Fibroblast of lung (primary cell): ENCODE results near the gene POLR1E. TPM values are rescaled to one million over a fixed set of nuclear protein-coding genes. Genes with fewer than 3 reads are reported as not detected.

Experiments used
- DNase-seq, 2 donors: peaks; one replicate each; pipeline versions ENCODE4 v3.0.0 to v3.0.0-alpha.2; 2010; ENCODE audit warnings: low read depth in 2 of 2
- H2AFZ ChIP-seq: 2 replicates; pipeline ENCODE4 v1.5.1; 2012; ENCODE audit warnings: low read length, control low read depth, inconsistent platforms
- H3K27ac ChIP-seq: 2 replicates; pipeline ENCODE4 v1.5.1; 2011; ENCODE audit warnings: low read length, control low read depth; ENCODE audit not compliant: insufficient read depth
- H3K27me3 ChIP-seq: 2 replicates; pipeline ENCODE4 v1.5.1; 2011; ENCODE audit warnings: mild to moderate bottlenecking, low read length; ENCODE audit not compliant: control insufficient read depth, insufficient read depth
- H3K36me3 ChIP-seq: 2 replicates; pipeline ENCODE4 v1.5.1; 2011; ENCODE audit warnings: low read length; ENCODE audit not compliant: control insufficient read depth, insufficient read depth
- H3K4me1 ChIP-seq: 2 replicates; pipeline ENCODE4 v1.5.1; 2011; ENCODE audit warnings: low read length; ENCODE audit not compliant: control insufficient read depth, insufficient read depth; ENCODE audit errors: extremely low read depth
- H3K4me2 ChIP-seq: 2 replicates; pipeline ENCODE4 v1.5.1; 2011; ENCODE audit warnings: low read length, control low read depth; ENCODE audit not compliant: insufficient read depth; ENCODE audit errors: extremely low read depth
- H3K4me3 ChIP-seq, 4 experiments: fragments of 200-600 bp in 1 of 4; sonication (generic) in 1 of 4; replicated peaks in 1 of 4; 2 replicates each; pipeline ENCODE4 v1.5.1; 2011 to 2016; ENCODE audit warnings: low read length in 4 of 4, low read depth in 3 of 4, mild to moderate bottlenecking in 3 of 4, control low read depth in 2 of 4, inconsistent platforms in 1 of 4, mixed read lengths in 1 of 4; ENCODE audit not compliant: insufficient read depth in 1 of 4; ENCODE audit errors: control extremely low read depth in 1 of 4
- H3K79me2 ChIP-seq: 2 replicates; pipeline ENCODE4 v1.5.1; 2012; ENCODE audit warnings: mild to moderate bottlenecking, low read length, inconsistent platforms; ENCODE audit not compliant: control insufficient read depth, insufficient read depth
- H3K9ac ChIP-seq: 2 replicates; pipeline ENCODE4 v1.5.1; 2011; ENCODE audit warnings: mild to moderate bottlenecking, low read length, control low read depth; ENCODE audit not compliant: insufficient read depth
- H3K9me3 ChIP-seq: 2 replicates; pipeline ENCODE4 v1.5.1; 2012; ENCODE audit warnings: low read depth, low read length; ENCODE audit not compliant: control insufficient read depth, insufficient read depth
- H4K20me1 ChIP-seq: 2 replicates; pipeline ENCODE4 v1.5.1; 2011; ENCODE audit warnings: low read length; ENCODE audit not compliant: control insufficient read depth, insufficient read depth; ENCODE audit errors: extremely low read depth
- CTCF ChIP-seq, 2 donors: IDR thresholded peaks in 1 of 2; conservative IDR thresholded peaks in 1 of 2; 1 replicate in 1 of 2; 2 replicates in 1 of 2; pipeline ENCODE4 v1.5.1; 2011 to 2012; ENCODE audit warnings: low read length in 2 of 2, control low read depth in 1 of 2, inconsistent platforms in 1 of 2, low read depth in 1 of 2, mild to moderate bottlenecking in 1 of 2
- EZH2 ChIP-seq: IDR thresholded peaks from 2 replicates; pipeline ENCODE4 v1.5.1; 2012; ENCODE audit warnings: low read length, control low read depth, mild to moderate bottlenecking; ENCODE audit errors: missing control alignments
- polyA plus RNA-seq, 2 donors: library from polyadenylated mRNA; depleted of rRNA in 1 of 2; stranded (reverse) in 1 of 2; unstranded in 1 of 2; fragments of >200 nt; gene quantifications; 2 replicates each; pipeline ENCODE4 v1.2.1, GENCODE V29; 2011 to 2012; ENCODE audit warnings: missing spikeins in 1 of 2
- total RNA-seq: library from RNA; depleted of rRNA; stranded (reverse); fragments of >200 nt; gene quantifications from 2 replicates; pipeline ENCODE4 v1.2.1, GENCODE V29; 2014

The POLR1E gene
- total and polyA plus RNA-seq, 2 donors (not counting 1 experiment from before 2014, with no cell fraction given) = 30.9 to 31.7 TPM

DNA sequence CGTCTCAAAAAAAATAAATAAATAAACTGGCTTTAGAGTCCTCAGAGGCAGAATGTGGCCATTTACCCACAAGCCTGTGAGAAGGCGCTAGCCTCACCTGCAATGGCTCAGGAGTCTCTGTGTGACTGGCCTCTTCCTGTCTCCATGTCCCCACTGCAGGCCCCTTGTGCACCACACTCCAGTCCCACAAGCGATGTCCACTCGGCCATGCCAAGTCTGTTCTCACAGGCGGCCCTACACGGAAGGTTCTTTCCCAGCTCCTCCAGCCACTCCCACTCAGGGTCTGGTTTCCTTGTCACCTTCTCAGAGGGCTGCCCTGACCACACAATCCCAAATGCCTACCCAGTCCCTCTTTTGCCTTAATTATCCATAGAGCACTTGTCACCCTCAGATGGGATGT lies 38.2 kb downstream of the POLR1E start:
- H4K20me1 ChIP-seq = no peaks in the 10 kb centered on the region
- no peak overlapping the region for H2AFZ ChIP-seq
- H3K27me3 ChIP-seq = no peaks in the 10 kb centered on the region
- no peak overlapping the region for H3K9ac ChIP-seq
- no peak overlapping the region for H3K4me3 ChIP-seq
- TF ChIP-seq CTCF (conservative IDR thresholded peaks at IDR 0.05 in 1 of 2, IDR thresholded peaks at IDR 0.05 in 1 of 2; ENCODE audit: low read depth in 1 of 2, low read length in 2 of 2) (no peak), EZH2 (no peak)
- no peak overlapping the region for H3K27ac ChIP-seq
- H3K4me1 ChIP-seq = no peaks in the 10 kb centered on the region
- DNase-seq = no peak
- H3K9me3 ChIP-seq = no peaks in the 10 kb centered on the region
- H3K79me2 ChIP-seq = no peaks in the 10 kb centered on the region
- H3K36me3 ChIP-seq = peaks cover 4% of the 10 kb centered on the region
- no peak overlapping the region for H3K4me2 ChIP-seq

DNA sequence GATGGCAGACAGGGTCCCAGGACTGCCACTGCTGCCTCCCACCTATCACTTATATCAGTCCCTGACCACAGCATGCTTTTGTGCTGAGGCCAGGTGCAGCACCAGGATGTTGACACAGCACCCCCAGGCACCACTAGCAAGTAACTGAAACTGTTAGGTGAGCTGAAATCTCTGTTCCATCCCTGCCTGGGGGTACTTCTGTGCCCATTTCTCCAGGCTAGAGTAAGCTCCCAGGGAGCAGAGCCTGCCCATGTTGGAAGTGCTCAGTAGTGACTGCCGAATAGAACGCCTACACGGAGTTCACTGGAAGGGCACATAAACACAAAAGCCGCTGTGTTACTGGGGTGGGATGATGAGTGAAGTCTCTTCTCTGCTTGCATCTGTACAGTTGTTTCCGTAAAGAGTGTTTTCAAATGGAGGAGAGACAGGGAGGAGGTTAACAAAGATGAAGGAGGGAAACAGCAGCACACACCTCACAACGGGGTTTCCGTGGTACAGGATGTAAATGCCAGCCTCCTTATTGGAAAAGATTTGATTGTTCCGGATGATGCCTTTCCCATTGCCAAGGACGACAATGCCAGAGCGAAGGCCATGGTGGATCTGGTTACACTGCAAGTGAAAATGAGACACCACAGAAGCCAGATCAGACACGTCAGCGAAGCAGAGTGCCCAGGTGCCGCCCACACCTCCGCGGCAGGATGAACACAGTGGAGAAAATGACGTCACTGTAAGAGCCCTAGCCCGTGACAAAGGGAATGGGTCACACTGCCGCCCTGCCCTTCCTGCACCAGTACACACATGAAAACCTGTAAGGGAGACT lies 43.1 kb downstream of the POLR1E start:
- peak; percentile 27 to 56 for DNase-seq
- H3K4me2 ChIP-seq = no peak overlapping the region
- no peaks in the 10 kb centered on the region for H3K36me3 ChIP-seq
- no peak overlapping the region for H3K27ac ChIP-seq
- no peaks in the 10 kb centered on the region for H4K20me1 ChIP-seq
- H3K9ac ChIP-seq = no peak overlapping the region
- H3K4me3 ChIP-seq = no peak overlapping the region
- H3K27me3 ChIP-seq = no peaks in the 10 kb centered on the region
- no peaks in the 10 kb centered on the region for H3K9me3 ChIP-seq
- H2AFZ ChIP-seq = no peak overlapping the region
- H3K79me2 ChIP-seq = no peaks in the 10 kb centered on the region
- no peaks in the 10 kb centered on the region for H3K4me1 ChIP-seq
- TF ChIP-seq EZH2 = no peak
- no peak for TF ChIP-seq CTCF (conservative IDR thresholded peaks at IDR 0.05 in 1 of 2, IDR thresholded peaks at IDR 0.05 in 1 of 2; ENCODE audit: low read depth in 1 of 2, low read length in 2 of 2)

GRCh38 chr9:37531699-37532098 lies 46.0 kb downstream of the POLR1E start:
- H3K9me3 ChIP-seq = no peaks in the 10 kb centered on the region
- no peak for DNase-seq
- no peak overlapping the region for H3K4me3 ChIP-seq
- H4K20me1 ChIP-seq = no peaks in the 10 kb centered on the region
- no peaks in the 10 kb centered on the region for H3K36me3 ChIP-seq
- H3K79me2 ChIP-seq = no peaks in the 10 kb centered on the region
- no peak overlapping the region for H3K9ac ChIP-seq
- H3K4me1 ChIP-seq = no peaks in the 10 kb centered on the region
- H3K4me2 ChIP-seq = no peak overlapping the region
- TF ChIP-seq CTCF (conservative IDR thresholded peaks at IDR 0.05 in 1 of 2, IDR thresholded peaks at IDR 0.05 in 1 of 2; ENCODE audit: low read depth in 1 of 2, low read length in 2 of 2) (no peak), EZH2 (no peak)
- H2AFZ ChIP-seq = no peak overlapping the region
- H3K27me3 ChIP-seq = no peaks in the 10 kb centered on the region
- no peak overlapping the region for H3K27ac ChIP-seq
